Thoracic aorta (tissue), 2 donors: ENCODE measurements around the gene B3GALT6. TPM values are rescaled to one million over a fixed set of nuclear protein-coding genes. Genes with fewer than 3 reads are reported as not detected.

ENCODE experiments used
- ATAC-seq: fragments of 150-250 bp; one replicate; pipeline ENCODE4 v1.8.0; 2017; ENCODE audit warnings: low read depth; ENCODE audit not compliant: insufficient number of reproducible peaks, low FRiP score
- DNase-seq: peaks from one replicate; pipeline ENCODE4 v3.0.0-alpha.2; 2020; ENCODE audit warnings: low spot score
- H3K27ac ChIP-seq, 2 donors: fragments of 200-600 bp; sonication (generic); 1 replicate in 1 of 2; 2 replicates in 1 of 2; pipeline ENCODE4 v1.5.1; 2016; ENCODE audit warnings: mild to moderate bottlenecking in 2 of 2, moderate library complexity in 2 of 2
- H3K27me3 ChIP-seq: fragments of 200-600 bp; sonication (generic); replicated peaks from 2 replicates; pipeline ENCODE4 v1.6.0; 2016; ENCODE audit warnings: mild to moderate bottlenecking; ENCODE audit not compliant: insufficient read depth
- H3K36me3 ChIP-seq: fragments of 200-600 bp; sonication (generic); one replicate; pipeline ENCODE4 v1.5.1; 2016
- H3K4me1 ChIP-seq, 2 donors: fragments of 200-600 bp; sonication (generic); 1 replicate in 1 of 2; 2 replicates in 1 of 2; pipeline versions ENCODE4 v1.5.1 to v1.6.0; 2016; ENCODE audit warnings: low read depth in 2 of 2, mild to moderate bottlenecking in 1 of 2; ENCODE audit not compliant: control insufficient read depth in 1 of 2
- H3K4me3 ChIP-seq: fragments of 200-600 bp; sonication (generic); 2 replicates; pipeline ENCODE4 v1.5.1; 2016; ENCODE audit warnings: mild to moderate bottlenecking
- H3K9me3 ChIP-seq: fragments of 200-600 bp; sonication (generic); 2 replicates; pipeline ENCODE4 v1.5.1; 2016
- CTCF ChIP-seq: fragments of 200-600 bp; sonication (generic); IDR thresholded peaks from one replicate; pipeline ENCODE4 v1.5.1; 2019; ENCODE audit warnings: antibody characterized with exemption
- total RNA-seq, 2 donors: library from RNA; depleted of rRNA; stranded (reverse); fragments of >200 nt; gene quantifications; one replicate each; pipeline versions ENCODE4 v1.1.0 to v1.2.3, GENCODE V29; 2016

The B3GALT6 gene
- total RNA-seq, 2 donors from 2014 or later: 15.5 to 25.3 TPM

DNA sequence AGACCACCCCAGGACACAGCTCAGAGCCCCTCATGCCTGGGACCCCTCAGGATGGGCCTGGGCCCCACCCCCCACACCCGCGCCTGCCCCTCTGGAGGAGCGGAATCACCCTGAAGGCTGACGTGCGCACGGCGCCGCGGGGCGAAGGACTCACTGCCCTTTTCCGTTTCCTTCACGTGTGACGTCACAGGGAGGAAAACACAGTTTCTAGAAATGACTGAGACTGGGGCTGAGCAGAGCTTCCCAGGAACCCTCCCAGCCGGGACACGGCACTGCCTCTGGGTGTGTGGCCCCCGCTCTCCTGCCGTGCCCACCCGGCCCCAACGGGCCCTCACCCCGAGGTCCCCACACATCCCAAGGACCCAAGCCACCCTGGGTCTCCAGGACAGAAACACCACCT lies 12.7 kb upstream of the B3GALT6 start:
- H3K27ac ChIP-seq: no peak overlapping the region
- H3K27me3 ChIP-seq: no peaks in the 10 kb centered on the region
- no peak for TF ChIP-seq CTCF
- H3K4me3 ChIP-seq: no peak overlapping the region
- DNase-seq (no peak), ATAC-seq (no peak)
- H3K36me3 ChIP-seq: peaks cover 52% of the 10 kb centered on the region
- no peaks in the 10 kb centered on the region for H3K9me3 ChIP-seq
- H3K4me1 ChIP-seq: no peaks in the 10 kb centered on the region

DNA sequence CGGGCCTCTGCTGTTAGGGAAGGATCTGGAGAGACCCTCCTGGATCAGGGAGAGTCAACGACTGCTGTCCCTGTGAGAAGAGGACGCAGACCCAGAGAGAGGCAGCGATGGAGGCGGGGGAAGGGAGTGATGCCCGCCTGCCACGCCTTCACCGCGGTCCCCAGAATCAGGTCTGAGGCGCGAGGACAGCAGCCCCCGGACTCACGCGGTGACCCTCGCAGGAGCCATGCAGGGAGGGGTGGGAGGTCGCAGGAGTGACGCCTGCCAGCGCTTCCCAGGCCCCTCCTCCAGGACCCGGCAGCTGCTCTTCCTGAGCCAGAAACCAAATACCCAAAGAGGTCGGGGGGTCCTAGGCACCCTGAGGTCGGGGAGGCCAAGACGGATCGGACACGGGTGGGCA lies 11.8 kb upstream of the B3GALT6 start:
- Histone ChIP-seq H3K27ac (no peak overlapping the region), H3K36me3 (peaks cover 59% of the 10 kb centered on the region), H3K27me3 (no peaks in the 10 kb centered on the region), H3K9me3 (no peaks in the 10 kb centered on the region), H3K4me3 (no peak overlapping the region), H3K4me1 (no peaks in the 10 kb centered on the region)
- no peak for TF ChIP-seq CTCF
- no peak for DNase-seq
- no peak for ATAC-seq

GRCh38 chr1:1221887-1222574 lies 10.0 kb upstream of the B3GALT6 start:
- Histone ChIP-seq H3K9me3 (no peaks in the 10 kb centered on the region), H3K27me3 (no peaks in the 10 kb centered on the region), H3K4me3 (no peak overlapping the region), H3K4me1 (no peaks in the 10 kb centered on the region), H3K27ac (no peak overlapping the region), H3K36me3 (peaks cover 59% of the 10 kb centered on the region)
- no peak for DNase-seq
- no peak for ATAC-seq
- no peak for TF ChIP-seq CTCF

DNA sequence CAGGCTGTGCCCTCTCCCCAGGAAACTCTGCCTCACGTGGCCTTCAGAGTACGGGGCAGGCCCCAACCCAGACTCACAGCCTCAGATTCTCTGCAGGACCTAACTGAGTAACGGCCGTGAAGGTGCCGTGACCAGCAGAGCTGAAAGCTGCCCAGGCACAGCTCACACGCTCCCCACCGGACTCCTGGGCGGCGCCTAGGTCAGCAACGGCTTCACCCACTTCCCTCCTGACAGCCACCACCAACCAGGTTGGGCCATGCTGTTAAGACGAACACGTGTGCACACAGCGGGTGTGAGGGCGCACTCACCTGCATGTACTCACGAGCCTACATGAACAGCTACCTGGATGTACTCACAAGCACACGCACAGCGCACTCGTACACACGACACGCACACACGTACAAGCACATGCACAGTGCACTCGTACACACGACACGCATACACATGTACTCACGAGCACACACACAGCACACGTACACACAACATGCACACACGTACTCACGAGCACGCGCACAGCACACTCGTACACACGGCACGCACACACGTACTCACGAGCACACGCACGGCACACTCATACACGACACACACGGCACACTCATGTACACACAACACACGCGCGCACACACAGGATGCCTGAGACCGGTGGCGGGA lies 9.3 kb upstream of the B3GALT6 start:
- ATAC-seq (no peak), DNase-seq (no peak)
- H3K4me3 ChIP-seq: no peak overlapping the region
- no peak for TF ChIP-seq CTCF
- H3K27ac ChIP-seq: no peak overlapping the region
- peaks cover 57% of the 10 kb centered on the region for H3K36me3 ChIP-seq
- H3K27me3 ChIP-seq: no peaks in the 10 kb centered on the region
- no peaks in the 10 kb centered on the region for H3K4me1 ChIP-seq
- H3K9me3 ChIP-seq: no peaks in the 10 kb centered on the region

- no peaks in the 10 kb centered on the region for H3K27me3 ChIP-seq
- DNase-seq (no peak), ATAC-seq (no peak)
- no peaks in the 10 kb centered on the region for H3K4me1 ChIP-seq
- H3K27ac ChIP-seq: no peak overlapping the region
- H3K36me3 ChIP-seq: peaks cover 57% of the 10 kb centered on the region
- no peak overlapping the region for H3K4me3 ChIP-seq
- TF ChIP-seq CTCF: no peak
- no peaks in the 10 kb centered on the region for H3K9me3 ChIP-seq
Measured at GRCh38 chr1:1223321-1223720, 8.7 kb upstream of the B3GALT6 start.
